SU-DHL-6 (cell line): ENCODE data around the gene RIPK3.

Source experiments
- H2AFZ ChIP-seq: fragments of 200-600 bp; sonication (generic); 2 replicates; pipeline ENCODE4 v1.6.1; 2014; ENCODE audit warnings: low read depth, mild to moderate bottlenecking, moderate library complexity, mixed read lengths, antibody characterized with exemption, low read length; ENCODE audit not compliant: severe bottlenecking
- H3F3A ChIP-seq: fragments of 200-600 bp; shearing (Covaris generic); 2 replicates; pipeline ENCODE4 v1.6.0; 2016; ENCODE audit warnings: antibody characterized with exemption, mild to moderate bottlenecking; ENCODE audit not compliant: insufficient read depth
- H3K27ac ChIP-seq: fragments of 200-600 bp; sonication (generic); 2 replicates; pipeline ENCODE4 v1.5.1; 2016; ENCODE audit warnings: low read depth, mild to moderate bottlenecking, low read length, moderate library complexity, mixed read lengths
- H3K27me3 ChIP-seq: fragments of 200-600 bp; sonication (generic), shearing (Covaris generic); 2 replicates; pipeline ENCODE4 v1.6.0; 2014; ENCODE audit warnings: mild to moderate bottlenecking, low read length
- H3K36me3 ChIP-seq: fragments of 200-600 bp; sonication (generic); 2 replicates; pipeline ENCODE4 v1.6.1; 2014; ENCODE audit warnings: mild to moderate bottlenecking, low read length, mixed read lengths
- H3K4me2 ChIP-seq: fragments of 300-600, 200-600 bp; shearing (Covaris generic), sonication (generic); 2 replicates; pipeline ENCODE4 v1.6.0; 2014; ENCODE audit warnings: low read length, low read depth, mild to moderate bottlenecking; ENCODE audit not compliant: poor library complexity, severe bottlenecking
- H3K4me3 ChIP-seq: fragments of 200-600 bp; sonication (generic); 2 replicates; pipeline ENCODE4 v1.5.1; 2014; ENCODE audit warnings: antibody characterized with exemption, low read length, mild to moderate bottlenecking, mixed read lengths; ENCODE audit not compliant: insufficient read depth, poor library complexity, severe bottlenecking
- H3K79me2 ChIP-seq: fragments of 200-600 bp; sonication (generic); 2 replicates; pipeline ENCODE4 v1.6.1; 2014; ENCODE audit warnings: mild to moderate bottlenecking, low read length, moderate library complexity; ENCODE audit not compliant: insufficient read depth
- H3K9ac ChIP-seq: fragments of 200-600 bp; sonication (generic); 2 replicates; pipeline ENCODE4 v1.7.0; 2014; ENCODE audit warnings: mild to moderate bottlenecking, low read length
- H3K9me2 ChIP-seq: fragments of 200-600 bp; sonication (generic); replicated peaks from 2 replicates; pipeline ENCODE4 v1.6.1; 2014; ENCODE audit warnings: low read length; ENCODE audit not compliant: insufficient read depth
- H3K9me3 ChIP-seq: fragments of 200-600 bp; sonication (generic); 2 replicates; pipeline ENCODE4 v1.6.1; 2014; ENCODE audit warnings: low read length, mixed read lengths; ENCODE audit not compliant: insufficient read depth
- H4K20me1 ChIP-seq: fragments of 200-600 bp; sonication (generic); 2 replicates; pipeline ENCODE4 v1.6.1; 2014; ENCODE audit warnings: low read depth, mild to moderate bottlenecking, antibody characterized with exemption, low read length, moderate library complexity, mixed read lengths
- EZH2phosphoT487 ChIP-seq: fragments of 200-600 bp; sonication (generic), shearing (Covaris generic); conservative IDR thresholded peaks from 2 replicates; pipeline ENCODE4 v1.6.1; 2018; ENCODE audit warnings: mild to moderate bottlenecking, antibody characterized with exemption, low read length, moderate library complexity, mixed read lengths
- TF ChIP-seq, protein P1 (sequence below): fragments of 200-600 bp; sonication (generic); IDR thresholded peaks from one replicate; pipeline ENCODE4 v1.5.1; 2017; ENCODE audit warnings: antibody characterized with exemption, mild to moderate bottlenecking, low read length, moderate library complexity; ENCODE audit not compliant: insufficient read depth, poor library complexity, severe bottlenecking

RIPK3 gene

DNA sequence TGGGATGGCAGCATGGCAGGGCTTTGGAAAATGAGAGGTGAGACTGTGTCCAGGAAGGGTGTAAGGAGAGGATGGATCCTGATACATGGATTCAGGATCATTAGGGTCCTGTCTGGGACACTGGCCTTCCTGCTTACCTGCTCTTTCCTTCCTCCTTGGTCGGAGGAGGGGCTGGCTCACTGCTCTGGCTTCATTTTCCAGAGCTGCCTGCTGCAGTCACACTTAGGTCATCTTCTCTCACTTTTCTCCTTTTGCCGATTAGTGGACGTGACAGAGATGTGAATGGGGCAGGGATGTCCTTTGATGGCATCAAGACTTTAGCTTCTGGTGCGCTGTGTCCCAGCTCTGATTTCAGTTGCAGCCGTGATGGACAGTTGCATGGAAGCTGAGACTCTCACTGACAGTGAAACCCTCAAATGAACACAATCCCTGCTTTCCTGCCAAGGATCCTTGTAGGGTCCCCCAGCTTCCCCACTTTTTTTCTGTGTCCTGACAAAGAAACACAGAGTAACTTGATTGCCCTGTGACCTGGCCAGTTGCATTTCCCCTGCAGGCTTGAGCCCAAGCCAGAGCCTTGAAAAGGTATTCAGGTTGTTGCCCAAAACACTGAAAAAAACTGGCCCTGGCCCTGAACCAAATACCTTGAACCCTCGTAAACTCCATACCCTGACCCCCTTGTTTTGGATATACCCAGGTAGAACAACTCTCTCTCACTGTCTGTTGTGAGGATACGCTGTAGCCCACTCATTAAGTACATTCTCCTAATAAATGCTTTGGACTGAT, 31.3 kb downstream of the RIPK3 start:
- H3K9me3 ChIP-seq = no peaks in the 10 kb centered on the region
- no peak overlapping the region for H3K9ac ChIP-seq

DNA sequence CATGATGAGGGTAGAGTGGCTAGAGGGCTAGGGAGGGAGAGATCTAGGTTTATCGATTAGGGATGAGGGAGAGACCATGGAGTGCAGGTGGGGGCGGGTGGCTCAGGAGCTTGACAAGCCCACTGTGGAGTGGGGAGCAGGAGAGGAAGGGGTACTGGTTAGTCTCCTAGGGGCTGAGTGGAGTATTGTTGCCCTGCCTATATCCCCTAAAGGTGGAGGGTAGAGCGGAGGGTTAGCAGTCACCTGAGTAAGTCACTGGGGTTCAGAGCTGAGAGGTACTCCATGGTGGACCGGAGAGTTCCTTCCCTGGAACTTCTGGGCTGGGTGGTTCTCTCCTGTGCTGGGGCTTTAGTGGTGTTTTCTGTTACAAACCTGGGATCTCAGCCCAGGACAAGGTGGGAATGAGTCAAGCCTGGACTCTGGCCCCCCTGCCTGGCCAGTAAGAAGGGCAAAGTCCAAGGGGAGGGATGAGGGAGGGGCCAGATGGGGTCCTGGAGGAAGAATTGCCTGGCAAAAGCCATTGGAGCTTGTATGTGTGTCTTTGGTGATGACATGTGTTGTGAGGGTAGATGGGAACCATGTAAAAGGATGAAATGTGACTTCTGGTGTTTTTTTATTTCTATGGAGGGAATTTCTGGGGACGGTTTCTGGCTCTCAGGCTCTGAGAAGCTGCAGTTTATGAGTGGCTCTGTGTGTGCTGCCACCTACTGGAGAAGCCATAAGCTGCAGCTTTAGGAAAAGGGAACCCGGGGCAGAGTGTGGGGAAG, 32.0 kb downstream of the RIPK3 start, which contains the start of gene CIDEB:
Gene CIDEB, minus strand, starts transcription at position 403 of the 767 bp plus-strand sequence. Its CDS starts 119 bp downstream, at position 284.
- H4K20me1 ChIP-seq = no peaks in the 10 kb centered on the region
- no peaks in the 10 kb centered on the region for H3K9me2 ChIP-seq
- H3K36me3 ChIP-seq = no peaks in the 10 kb centered on the region
- no peak for TF ChIP-seq EZH2phosphoT487
- TF ChIP-seq, protein P1, sequence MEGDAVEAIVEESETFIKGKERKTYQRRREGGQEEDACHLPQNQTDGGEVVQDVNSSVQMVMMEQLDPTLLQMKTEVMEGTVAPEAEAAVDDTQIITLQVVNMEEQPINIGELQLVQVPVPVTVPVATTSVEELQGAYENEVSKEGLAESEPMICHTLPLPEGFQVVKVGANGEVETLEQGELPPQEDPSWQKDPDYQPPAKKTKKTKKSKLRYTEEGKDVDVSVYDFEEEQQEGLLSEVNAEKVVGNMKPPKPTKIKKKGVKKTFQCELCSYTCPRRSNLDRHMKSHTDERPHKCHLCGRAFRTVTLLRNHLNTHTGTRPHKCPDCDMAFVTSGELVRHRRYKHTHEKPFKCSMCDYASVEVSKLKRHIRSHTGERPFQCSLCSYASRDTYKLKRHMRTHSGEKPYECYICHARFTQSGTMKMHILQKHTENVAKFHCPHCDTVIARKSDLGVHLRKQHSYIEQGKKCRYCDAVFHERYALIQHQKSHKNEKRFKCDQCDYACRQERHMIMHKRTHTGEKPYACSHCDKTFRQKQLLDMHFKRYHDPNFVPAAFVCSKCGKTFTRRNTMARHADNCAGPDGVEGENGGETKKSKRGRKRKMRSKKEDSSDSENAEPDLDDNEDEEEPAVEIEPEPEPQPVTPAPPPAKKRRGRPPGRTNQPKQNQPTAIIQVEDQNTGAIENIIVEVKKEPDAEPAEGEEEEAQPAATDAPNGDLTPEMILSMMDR = peak; percentile 93
- H3K4me2 ChIP-seq = no peak within 1 kb of the TSS
- no peak within 1 kb of the TSS for H3K27ac ChIP-seq
- H3K9ac ChIP-seq = no peak within 1 kb of the TSS
- no peak within 1 kb of the TSS for H3K4me3 ChIP-seq
- no peaks in the 10 kb centered on the region for H3K9me3 ChIP-seq
- no peak within 1 kb of the TSS for H2AFZ ChIP-seq
- H3K79me2 ChIP-seq = no peaks in the 10 kb centered on the region
- H3F3A ChIP-seq = no peaks in the 10 kb centered on the region
- H3K27me3 ChIP-seq = no peaks in the 10 kb centered on the region

More for the DNA sequence above, 31.3 kb downstream of the RIPK3 start:
- no peaks in the 10 kb centered on the region for H4K20me1 ChIP-seq
- H3K27me3 ChIP-seq = no peaks in the 10 kb centered on the region
- no peak for TF ChIP-seq EZH2phosphoT487
- TF ChIP-seq, protein P1 = no peak
- no peaks in the 10 kb centered on the region for H3K36me3 ChIP-seq
- H3F3A ChIP-seq = no peaks in the 10 kb centered on the region
- H3K79me2 ChIP-seq = no peaks in the 10 kb centered on the region
- no peak overlapping the region for H3K4me3 ChIP-seq
- H3K9me2 ChIP-seq = no peaks in the 10 kb centered on the region
- H3K27ac ChIP-seq = no peak overlapping the region
- H2AFZ ChIP-seq = no peak overlapping the region
- H3K4me2 ChIP-seq = no peak overlapping the region

DNA sequence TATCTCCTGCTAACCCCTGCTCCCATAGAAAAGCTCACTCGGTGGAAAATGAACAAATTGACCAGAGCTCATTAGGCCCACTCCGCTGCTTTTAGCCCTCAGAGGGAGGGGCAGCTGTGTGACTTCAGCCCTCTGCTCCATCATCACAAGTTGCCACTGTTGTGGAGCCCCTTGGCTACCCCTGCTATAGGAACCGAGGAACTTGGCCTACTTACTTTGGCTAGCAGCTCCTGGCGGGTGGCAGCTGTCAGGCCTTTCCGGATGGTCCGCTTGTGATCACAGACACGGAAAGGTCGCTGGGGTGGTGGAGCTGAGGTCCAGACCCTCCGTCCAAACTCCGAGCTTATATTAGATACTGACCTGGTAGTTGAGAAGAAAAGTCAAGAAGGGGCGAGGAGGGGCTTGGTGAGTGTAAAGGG, 32.6 kb downstream of the RIPK3 start:
- H3K4me3 ChIP-seq = no peak overlapping the region
- no peaks in the 10 kb centered on the region for H3F3A ChIP-seq
- H3K4me2 ChIP-seq = no peak overlapping the region
- H4K20me1 ChIP-seq = no peaks in the 10 kb centered on the region
- no peak for TF ChIP-seq EZH2phosphoT487
- TF ChIP-seq, protein P1 = no peak
- no peak overlapping the region for H2AFZ ChIP-seq
- no peaks in the 10 kb centered on the region for H3K27me3 ChIP-seq
- no peaks in the 10 kb centered on the region for H3K9me2 ChIP-seq
- no peaks in the 10 kb centered on the region for H3K79me2 ChIP-seq
- no peaks in the 10 kb centered on the region for H3K9me3 ChIP-seq
- H3K36me3 ChIP-seq = no peaks in the 10 kb centered on the region
- H3K9ac ChIP-seq = no peak overlapping the region
- H3K27ac ChIP-seq = no peak overlapping the region
